Activated naive CD8-positive, alpha-beta T cell treated with anti-CD3 and anti-CD28 coated beads, Interleukin-2, amount 10 ng/mL, durations not matched to agents 7 days and 5 days (primary cell): Measurements from ENCODE around the gene KCMF1. TPM values are rescaled to one million over a fixed set of nuclear protein-coding genes. Genes with fewer than 3 reads are reported as not detected.
A peak's percentile ranks its signal among the peaks of the same experiment; 100 is the strongest.

Source experiments
- ATAC-seq: fragments of 150-1000 bp; cut with Tn5 transposase; one replicate; pipeline ENCODE4 v1.10.0; 2021; ENCODE audit warnings: low read depth, moderate library complexity
- POLR2A ChIA-PET: fragments of 350-600 bp; sonication (Branson Sonifier 250); formaldehyde crosslinking; loops from one replicate; lab custom pipeline; 2021; ENCODE audit warnings: antibody characterized with exemption; lab: Charles Lee
- DNase-seq: peaks from one replicate; pipeline ENCODE4 v3.0.0; 2021
- H3K27ac Mint-ChIP-seq: one replicate; pipeline ENCODE4 v1.8.0; 2022; ENCODE audit warnings: mild to moderate bottlenecking, mixed read lengths
- H3K27me3 Mint-ChIP-seq: one replicate; pipeline ENCODE4 v1.8.0; 2022; ENCODE audit warnings: mild to moderate bottlenecking, moderate library complexity, mixed read lengths
- H3K36me3 Mint-ChIP-seq: one replicate; pipeline ENCODE4 v1.8.0; 2021; ENCODE audit warnings: mild to moderate bottlenecking, mixed read lengths
- H3K4me1 Mint-ChIP-seq: one replicate; pipeline ENCODE4 v1.8.0; 2021; ENCODE audit warnings: mixed read lengths
- H3K4me3 Mint-ChIP-seq: one replicate; pipeline ENCODE4 v1.8.0; 2022; ENCODE audit warnings: mild to moderate bottlenecking, moderate library complexity, mixed read lengths
- H3K9me3 Mint-ChIP-seq: one replicate; pipeline ENCODE4 v1.8.0; 2021; ENCODE audit warnings: mixed read lengths
- total RNA-seq, 2 experiments: library from RNA; stranded (reverse); gene quantifications; one replicate each; pipeline ENCODE4 v1.2.3, GENCODE V29; 2021

KCMF1 gene
- total RNA-seq, 2 experiments from 2014 or later = 79.3 to 81.0 TPM

GRCh38 chr2:85064927-85065577 is 94.1 kb downstream of the KCMF1 start:
- Mint-ChIP-seq H3K4me1 (peaks cover 2% of the 10 kb centered on the region), H3K27me3 (peaks cover 32% of the 10 kb centered on the region), H3K36me3 (no peaks in the 10 kb centered on the region), H3K27ac (no peak overlapping the region), H3K4me3 (no peak overlapping the region), H3K9me3 (no peaks in the 10 kb centered on the region)
- no peak for ATAC-seq
- no peak for DNase-seq
- POLR2A ChIA-PET = no interaction called here

GRCh38 chr2:85066006-85066740 is 95.2 kb downstream of the KCMF1 start:
- Mint-ChIP-seq H3K36me3 (no peaks in the 10 kb centered on the region), H3K4me1 (peaks cover 2% of the 10 kb centered on the region), H3K4me3 (no peak overlapping the region), H3K27me3 (peaks cover 33% of the 10 kb centered on the region), H3K27ac (no peak overlapping the region), H3K9me3 (no peaks in the 10 kb centered on the region)
- POLR2A ChIA-PET = no interaction called here
- DNase-seq (no peak), ATAC-seq (no peak)

GRCh38 chr2:85066874-85067351 is 96.0 kb downstream of the KCMF1 start:
- H3K4me3 Mint-ChIP-seq = no peak overlapping the region
- ATAC-seq (no peak), DNase-seq (peak; percentile 45)
- H3K4me1 Mint-ChIP-seq = peaks cover 2% of the 10 kb centered on the region
- H3K9me3 Mint-ChIP-seq = no peaks in the 10 kb centered on the region
- no peak overlapping the region for H3K27ac Mint-ChIP-seq
- H3K36me3 Mint-ChIP-seq = no peaks in the 10 kb centered on the region
- POLR2A ChIA-PET = interaction anchor here (0.6 kb wide), 1 partner anchor 91 kb away, joined by 3 read pairs; no protein-coding TSS in a partner anchor
- peaks cover 30% of the 10 kb centered on the region for H3K27me3 Mint-ChIP-seq

- no peak for ATAC-seq
- no peak for DNase-seq
- peaks cover 38% of the 10 kb centered on the region for H3K27me3 Mint-ChIP-seq
- no peaks in the 10 kb centered on the region for H3K36me3 Mint-ChIP-seq
- H3K27ac Mint-ChIP-seq = no peak overlapping the region
- H3K4me3 Mint-ChIP-seq = no peak overlapping the region
- H3K4me1 Mint-ChIP-seq = peaks cover 2% of the 10 kb centered on the region
- no peaks in the 10 kb centered on the region for H3K9me3 Mint-ChIP-seq
- POLR2A ChIA-PET = no interaction called here
These were observed 100.1 kb downstream of the KCMF1 start for GRCh38 chr2:85071096-85071495.

- no peak overlapping the region for H3K27ac Mint-ChIP-seq
- H3K36me3 Mint-ChIP-seq = no peaks in the 10 kb centered on the region
These were observed 102.1 kb downstream of the KCMF1 start for GRCh38 chr2:85073033-85073432.

GRCh38 chr2:85076618-85077274 is 105.8 kb downstream of the KCMF1 start:
- no peak overlapping the region for H3K4me3 Mint-ChIP-seq
- POLR2A ChIA-PET = no interaction called here
- H3K36me3 Mint-ChIP-seq = no peaks in the 10 kb centered on the region
- H3K27ac Mint-ChIP-seq = no peak overlapping the region
- ATAC-seq = no peak
- no peaks in the 10 kb centered on the region for H3K4me1 Mint-ChIP-seq
- no peak for DNase-seq
- no peaks in the 10 kb centered on the region for H3K9me3 Mint-ChIP-seq
- H3K27me3 Mint-ChIP-seq = peaks cover 33% of the 10 kb centered on the region

More at GRCh38 chr2:85073033-85073432, 102.1 kb downstream of the KCMF1 start:
- no peak for DNase-seq
- H3K4me3 Mint-ChIP-seq = no peak overlapping the region
- POLR2A ChIA-PET = no interaction called here
- no peaks in the 10 kb centered on the region for H3K4me1 Mint-ChIP-seq
- peaks cover 33% of the 10 kb centered on the region for H3K27me3 Mint-ChIP-seq
- no peak for ATAC-seq
- no peaks in the 10 kb centered on the region for H3K9me3 Mint-ChIP-seq

GRCh38 chr2:85077859-85078419 is 107.0 kb downstream of the KCMF1 start:
- Mint-ChIP-seq H3K4me3 (no peak overlapping the region), H3K4me1 (no peaks in the 10 kb centered on the region), H3K36me3 (no peaks in the 10 kb centered on the region), H3K27me3 (peaks cover 27% of the 10 kb centered on the region), H3K9me3 (peaks cover 4% of the 10 kb centered on the region), H3K27ac (no peak overlapping the region)
- ATAC-seq = no peak
- DNase-seq = no peak
- POLR2A ChIA-PET = no interaction called here

GRCh38 chr2:85078536-85078935 is 107.6 kb downstream of the KCMF1 start:
- POLR2A ChIA-PET = no interaction called here
- Mint-ChIP-seq H3K36me3 (no peaks in the 10 kb centered on the region), H3K4me3 (no peak overlapping the region), H3K4me1 (no peaks in the 10 kb centered on the region), H3K27me3 (peaks cover 27% of the 10 kb centered on the region), H3K9me3 (peaks cover 5% of the 10 kb centered on the region), H3K27ac (no peak overlapping the region)
- ATAC-seq (no peak), DNase-seq (no peak)

GRCh38 chr2:85083092-85083491 is 112.1 kb downstream of the KCMF1 start:
- ATAC-seq (no peak), DNase-seq (no peak)
- Mint-ChIP-seq H3K27ac (no peak overlapping the region), H3K36me3 (no peaks in the 10 kb centered on the region), H3K4me1 (no peaks in the 10 kb centered on the region), H3K4me3 (no peak overlapping the region), H3K27me3 (peaks cover 15% of the 10 kb centered on the region), H3K9me3 (peaks cover 5% of the 10 kb centered on the region)
- POLR2A ChIA-PET = no interaction called here

GRCh38 chr2:85085563-85085962 is 114.6 kb downstream of the KCMF1 start:
- H3K4me3 Mint-ChIP-seq = no peak overlapping the region
- POLR2A ChIA-PET = no interaction called here
- H3K36me3 Mint-ChIP-seq = no peaks in the 10 kb centered on the region
- H3K27ac Mint-ChIP-seq = no peak overlapping the region
- H3K4me1 Mint-ChIP-seq = no peaks in the 10 kb centered on the region
- H3K9me3 Mint-ChIP-seq = peaks cover 5% of the 10 kb centered on the region
- ATAC-seq (no peak), DNase-seq (no peak)
- peaks cover 15% of the 10 kb centered on the region for H3K27me3 Mint-ChIP-seq

- ATAC-seq = no peak
- no peak overlapping the region for H3K27ac Mint-ChIP-seq
- peaks cover 4% of the 10 kb centered on the region for H3K9me3 Mint-ChIP-seq
- no peaks in the 10 kb centered on the region for H3K36me3 Mint-ChIP-seq
- no peak for DNase-seq
- H3K4me3 Mint-ChIP-seq = no peak overlapping the region
- POLR2A ChIA-PET = no interaction called here
- H3K4me1 Mint-ChIP-seq = no peaks in the 10 kb centered on the region
- H3K27me3 Mint-ChIP-seq = peaks cover 15% of the 10 kb centered on the region
These were observed 116.6 kb downstream of the KCMF1 start for GRCh38 chr2:85087541-85087940.

GRCh38 chr2:85088921-85089320 is 118.0 kb downstream of the KCMF1 start:
- H3K36me3 Mint-ChIP-seq = no peaks in the 10 kb centered on the region
- no peak overlapping the region for H3K27ac Mint-ChIP-seq
- H3K4me3 Mint-ChIP-seq = no peak overlapping the region
- peaks cover 10% of the 10 kb centered on the region for H3K27me3 Mint-ChIP-seq
- H3K4me1 Mint-ChIP-seq = no peaks in the 10 kb centered on the region
- POLR2A ChIA-PET = no interaction called here
- no peaks in the 10 kb centered on the region for H3K9me3 Mint-ChIP-seq
- ATAC-seq (no peak), DNase-seq (no peak)

- H3K36me3 Mint-ChIP-seq = no peaks in the 10 kb centered on the region
- H3K27ac Mint-ChIP-seq = no peak overlapping the region
- peaks cover 10% of the 10 kb centered on the region for H3K27me3 Mint-ChIP-seq
- no peaks in the 10 kb centered on the region for H3K9me3 Mint-ChIP-seq
- no peak for ATAC-seq
- no peak for DNase-seq
- no peak overlapping the region for H3K4me3 Mint-ChIP-seq
- POLR2A ChIA-PET = no interaction called here
- H3K4me1 Mint-ChIP-seq = no peaks in the 10 kb centered on the region
These were observed 118.6 kb downstream of the KCMF1 start for GRCh38 chr2:85089585-85089984.
